Stimulated activated CD4-positive, alpha-beta T cell treated with anti-CD3 and anti-CD28 coated beads, Interleukin-12 subunit alpha, Interleukin-12 subunit beta, amount 100 ng/mL, for 24 hours (primary cell): ENCODE data around the gene RACK1.
"Not testable (repeated sequence)": the region's sequence is repeated elsewhere in the genome, so short reads cannot be mapped to it uniquely, and the experiment has no call there.

Source experiments
- DNase-seq, 2 experiments: peaks; one replicate each; pipeline ENCODE4 v3.0.0-alpha.2; 2020; ENCODE audit warnings: low read depth in 2 of 2

The RACK1 gene

DNA sequence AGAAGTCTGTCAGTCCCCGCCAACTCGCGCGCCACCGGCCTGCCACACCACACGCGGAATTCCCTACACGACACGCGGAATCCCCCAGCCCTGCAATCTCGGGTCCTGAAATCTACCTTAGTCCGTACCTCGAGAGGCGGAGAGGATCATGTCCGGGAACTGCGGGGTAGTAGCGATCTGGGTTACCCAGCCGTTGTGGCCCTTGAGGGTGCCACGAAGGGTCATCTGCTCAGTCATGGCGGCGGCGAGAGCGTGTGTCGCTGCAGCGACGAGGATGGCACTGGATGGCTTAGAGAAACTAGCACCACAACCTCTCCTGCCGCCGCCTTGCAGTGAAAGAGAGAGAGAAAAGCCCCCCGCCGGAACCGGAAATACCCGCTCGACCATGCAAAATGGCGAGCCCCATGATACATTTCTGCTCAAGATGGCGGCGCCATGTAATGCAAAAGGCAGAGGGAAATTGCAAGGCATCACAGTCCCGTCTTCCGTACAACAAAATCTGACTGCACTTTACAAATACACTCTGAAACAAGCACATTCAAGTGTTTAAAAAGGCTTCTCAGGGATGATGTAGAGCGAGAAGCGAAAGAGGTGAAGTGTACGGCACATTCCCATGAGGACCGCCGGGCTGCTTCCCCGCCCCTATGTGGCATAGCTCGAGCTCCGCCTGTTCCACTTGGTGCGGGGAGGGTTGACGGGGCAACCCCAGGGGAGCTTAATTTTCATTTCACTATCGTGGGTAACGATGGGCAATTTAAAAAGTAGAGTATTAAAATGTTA, at the start of gene RACK1:
Gene RACK1, minus strand, starts transcription at position 343 of the 780 bp plus-strand sequence. Its CDS starts 106 bp downstream, at position 237.
- peak; percentile 79 to 83 for DNase-seq

GRCh38 chr5:181287331-181287730, 43.6 kb upstream of the RACK1 start:
- DNase-seq = not testable (repeated sequence)

DNA sequence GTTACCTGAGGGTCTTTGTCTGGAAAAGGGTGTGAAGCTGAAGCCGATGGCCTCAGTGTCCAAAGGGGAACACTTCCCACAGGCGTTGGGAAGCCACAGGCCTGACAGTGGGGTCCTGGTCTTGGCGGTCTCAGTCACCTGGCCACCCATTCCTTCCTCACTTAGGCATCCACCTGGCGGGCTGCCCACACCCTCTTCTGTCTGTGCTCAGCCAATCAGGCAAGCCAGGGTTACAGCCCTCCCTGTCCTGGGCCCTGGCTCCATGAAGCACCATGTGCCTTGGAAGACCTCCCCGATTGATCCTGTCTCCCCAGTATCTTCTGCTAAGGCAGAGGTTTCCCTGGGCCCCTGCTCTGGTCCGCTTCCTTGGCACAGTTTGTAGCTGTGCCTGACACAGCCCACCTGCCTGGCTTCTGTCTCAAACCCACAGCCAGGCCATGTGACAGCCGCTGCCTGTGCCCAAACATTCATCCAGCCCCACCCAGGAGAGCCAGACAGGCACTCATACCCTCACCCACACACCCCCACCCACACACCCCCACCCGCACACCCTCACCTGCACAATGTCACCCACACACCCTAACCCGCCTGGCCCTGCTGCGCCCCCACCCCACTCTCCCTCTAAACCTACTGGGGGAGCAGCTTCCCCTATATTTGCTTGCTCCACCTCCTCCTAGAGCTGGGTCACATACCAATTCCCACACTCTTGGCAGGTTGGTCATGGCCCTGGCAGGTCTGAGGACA, 42.4 kb upstream of the RACK1 start:
- not testable (repeated sequence) for DNase-seq

DNA sequence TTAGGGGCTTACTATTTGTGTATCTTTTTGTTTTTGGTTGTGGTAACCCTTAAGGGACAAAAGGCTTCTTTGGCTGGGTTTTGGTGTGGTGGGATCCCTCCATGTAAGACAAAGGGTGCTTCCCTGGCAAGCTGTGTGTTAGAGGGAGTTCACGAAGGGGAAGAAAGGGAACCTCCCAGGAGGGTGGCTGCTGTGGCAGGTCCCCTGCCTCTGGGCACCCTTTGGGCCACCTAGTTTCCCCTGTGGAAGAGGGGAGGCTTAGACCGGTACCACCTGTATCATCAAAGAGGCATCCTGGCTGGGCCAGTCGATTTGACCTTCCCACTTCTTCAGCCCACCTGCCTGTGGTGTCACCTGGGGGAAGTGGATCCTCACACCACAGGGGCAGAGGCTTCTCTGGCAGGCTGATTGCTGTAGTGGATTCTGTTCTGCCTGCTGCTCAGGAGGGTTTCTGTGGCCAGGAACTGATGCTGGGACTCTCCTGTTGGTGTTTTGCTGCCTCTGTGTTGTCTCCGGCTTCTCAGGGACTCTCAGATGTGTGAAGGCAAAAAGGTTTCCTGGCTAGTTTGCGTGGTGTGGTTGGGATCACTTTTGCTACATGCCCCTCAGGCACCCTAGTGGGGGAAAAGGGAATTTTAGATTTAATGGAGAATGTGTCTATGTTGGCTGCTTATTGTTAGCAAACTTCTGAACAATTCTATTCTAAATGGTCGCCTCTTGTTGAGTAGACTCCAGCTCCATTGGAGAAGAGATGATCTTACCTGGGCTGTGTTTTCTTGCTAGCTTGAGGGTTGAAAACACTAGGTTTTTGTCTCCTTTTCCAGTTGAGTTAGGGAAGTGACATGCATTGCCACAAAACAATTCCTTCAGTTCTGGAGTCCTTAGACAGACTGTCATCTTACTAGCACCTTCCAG, 40.4 kb upstream of the RACK1 start:
- not testable (repeated sequence) for DNase-seq

DNA sequence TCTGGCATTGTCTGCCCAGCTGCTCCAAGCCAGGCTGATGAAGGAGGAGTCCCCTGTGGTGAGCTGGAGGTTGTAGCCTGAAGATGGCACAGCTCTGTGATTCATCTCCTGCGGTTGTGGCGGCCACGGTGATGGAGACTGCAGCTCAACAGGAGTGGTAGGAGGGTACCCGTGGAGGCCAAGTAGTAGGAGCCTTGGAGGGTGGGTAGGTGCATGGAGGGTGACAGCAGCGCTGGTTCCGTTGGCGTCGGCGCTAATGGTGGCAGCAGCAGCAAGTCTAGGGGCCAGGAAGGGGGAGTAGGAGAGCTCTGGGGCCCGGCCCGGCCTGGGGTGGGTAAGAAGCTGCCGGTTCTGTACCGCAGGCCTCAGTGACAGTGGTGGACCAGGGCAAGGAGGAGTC, 39.6 kb upstream of the RACK1 start:
- DNase-seq = no peak

DNA sequence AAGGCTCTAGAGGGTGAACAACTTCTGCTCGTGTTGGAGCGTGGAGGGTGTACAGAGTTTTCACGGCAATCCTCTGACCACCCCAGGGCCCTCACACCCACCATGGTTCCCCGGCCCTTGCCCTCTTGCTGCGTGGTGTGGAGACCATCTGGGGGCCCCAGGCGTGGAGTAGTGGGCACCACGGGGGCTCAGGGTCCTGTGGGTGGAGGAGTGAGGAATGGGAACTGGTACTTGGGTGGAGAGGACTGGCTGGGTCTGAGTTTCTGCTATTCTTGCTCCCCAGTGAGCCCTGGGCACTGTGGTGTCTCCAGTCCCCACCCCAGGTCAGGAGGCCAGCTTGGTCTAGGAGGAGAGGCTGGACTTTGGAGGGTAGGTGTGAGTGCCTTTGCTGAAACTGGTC, 39.2 kb upstream of the RACK1 start:
- no peak for DNase-seq

- not testable (repeated sequence) for DNase-seq
Observed at GRCh38 chr5:181282415-181282814, 38.7 kb upstream of the RACK1 start.

DNA sequence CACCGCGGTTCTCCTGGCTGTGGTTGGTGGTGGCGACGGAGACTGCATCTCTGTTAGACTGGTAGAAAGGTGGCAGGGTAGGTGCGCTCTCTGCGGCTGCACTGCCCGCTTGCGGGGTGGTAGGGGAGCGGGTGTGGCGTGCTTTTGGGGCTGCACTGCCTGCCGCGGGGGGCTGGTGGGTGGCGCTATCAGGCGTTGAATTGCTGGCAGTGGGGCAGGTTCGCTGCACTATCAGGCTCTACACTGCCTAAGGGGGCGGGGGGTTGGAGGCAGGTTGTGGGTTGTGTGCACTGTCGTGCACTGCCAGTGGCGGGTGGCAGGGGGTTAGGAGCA, 38.2 kb upstream of the RACK1 start:
- no peak for DNase-seq

- DNase-seq = no peak
Observed at GRCh38 chr5:181281077-181281983, 37.6 kb upstream of the RACK1 start.

- DNase-seq = no peak
Observed at GRCh38 chr5:181280251-181280762, 36.6 kb upstream of the RACK1 start.

- not testable (repeated sequence) for DNase-seq
Observed at GRCh38 chr5:181273433-181273744, 29.7 kb upstream of the RACK1 start.

DNA sequence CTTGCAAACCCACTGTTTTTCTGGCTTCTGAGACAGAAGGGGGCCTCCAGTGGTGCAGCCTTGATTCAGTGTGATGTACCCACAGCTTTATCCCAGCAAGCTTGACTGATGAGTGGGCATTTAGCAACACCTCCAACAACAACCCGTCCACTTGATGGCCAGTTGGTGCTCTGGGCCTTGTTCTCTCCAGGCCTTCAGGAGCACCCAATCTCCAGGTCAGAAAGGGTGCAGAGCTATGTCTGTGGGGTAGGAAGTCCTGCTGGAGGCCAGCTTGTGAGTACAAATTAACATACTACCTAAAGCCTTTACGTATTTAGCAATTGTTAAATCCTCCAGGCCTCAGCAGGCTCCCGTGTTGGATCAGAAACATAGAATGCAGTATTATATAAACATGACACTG, 27.4 kb upstream of the RACK1 start:
- DNase-seq = no peak

DNA sequence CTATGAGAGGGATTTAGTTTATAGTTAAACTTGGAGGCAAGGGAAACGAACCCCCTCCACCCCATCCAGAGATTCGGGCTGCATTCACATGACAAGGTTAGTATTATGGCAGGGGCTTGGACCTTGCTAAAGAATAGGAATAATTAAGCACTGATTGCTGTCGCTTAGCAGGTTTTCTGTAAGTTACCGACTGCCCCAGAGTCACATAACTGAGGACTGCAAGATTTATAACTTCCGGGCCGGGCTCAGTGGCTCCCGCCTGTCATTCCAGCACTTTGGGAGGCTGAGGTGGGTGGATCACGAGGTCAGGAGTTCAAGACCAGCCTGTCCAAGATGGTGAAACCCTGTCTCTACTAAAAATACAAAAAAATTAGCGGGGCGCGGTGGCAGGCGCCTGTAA, 24.2 kb upstream of the RACK1 start:
- not testable (repeated sequence) for DNase-seq

DNA sequence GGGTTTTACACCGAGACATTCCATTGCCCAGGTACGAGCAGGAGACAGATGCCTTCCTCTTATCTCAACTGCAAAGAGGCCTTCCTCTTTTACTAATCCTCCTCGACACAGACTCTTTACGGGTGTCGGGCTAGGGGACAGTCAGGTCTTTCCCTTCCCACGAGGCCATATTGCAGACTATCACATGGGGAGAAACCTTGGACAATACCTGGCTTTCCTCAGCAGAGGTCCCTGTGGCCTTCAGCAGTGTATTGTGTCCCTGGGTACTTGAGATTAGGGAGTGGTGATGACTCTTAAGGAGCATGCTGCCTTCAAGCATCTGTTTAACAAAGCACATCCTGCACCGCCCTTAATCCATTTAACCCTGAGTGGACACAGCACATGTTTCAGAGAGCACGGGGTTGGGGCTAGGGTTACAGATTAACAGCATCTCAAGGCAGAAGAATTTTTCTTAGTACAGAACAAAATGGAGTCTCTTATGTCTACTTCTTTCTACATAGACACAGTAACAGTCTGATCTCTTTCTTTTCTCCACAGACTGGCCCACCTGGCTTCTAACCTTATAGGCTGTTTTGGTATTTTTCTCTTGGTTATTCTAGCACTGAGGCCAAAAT, 23.7 kb upstream of the RACK1 start:
- not testable (repeated sequence) for DNase-seq

DNA sequence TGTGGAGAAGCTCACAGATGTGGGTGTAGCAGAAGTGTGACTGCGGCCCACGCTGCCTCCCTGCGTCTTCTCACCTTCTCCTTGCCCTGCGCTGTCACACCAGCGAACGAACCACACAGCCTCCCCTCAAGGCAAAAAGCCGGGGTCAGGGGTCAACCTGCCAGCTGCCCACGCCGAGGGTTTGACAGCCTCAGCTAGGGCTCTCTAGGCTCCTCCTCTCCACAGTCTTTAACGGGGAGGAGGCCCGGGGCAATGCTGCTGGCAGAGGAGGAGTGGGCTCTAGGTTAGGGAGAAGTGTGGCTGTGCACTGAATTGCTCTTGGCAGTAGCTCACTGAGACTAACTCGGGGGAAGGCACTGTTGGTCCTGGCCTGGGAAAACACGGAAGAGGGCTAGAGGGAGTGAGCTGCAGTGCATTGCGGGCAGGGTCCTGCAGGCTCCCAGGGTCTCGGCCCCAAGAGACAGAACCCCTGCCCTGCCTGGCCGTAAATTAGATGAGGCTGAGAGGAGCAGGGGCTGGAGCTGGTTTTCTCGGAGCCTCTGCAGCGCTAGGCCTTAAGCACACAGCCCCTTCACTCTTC, 21.5 kb upstream of the RACK1 start:
- no peak for DNase-seq

GRCh38 chr5:181263633-181264032, 19.9 kb upstream of the RACK1 start:
- DNase-seq = no peak

- peak; percentile 56 to 66 for DNase-seq
Observed at GRCh38 chr5:181261320-181262049, 17.8 kb upstream of the RACK1 start.

DNA sequence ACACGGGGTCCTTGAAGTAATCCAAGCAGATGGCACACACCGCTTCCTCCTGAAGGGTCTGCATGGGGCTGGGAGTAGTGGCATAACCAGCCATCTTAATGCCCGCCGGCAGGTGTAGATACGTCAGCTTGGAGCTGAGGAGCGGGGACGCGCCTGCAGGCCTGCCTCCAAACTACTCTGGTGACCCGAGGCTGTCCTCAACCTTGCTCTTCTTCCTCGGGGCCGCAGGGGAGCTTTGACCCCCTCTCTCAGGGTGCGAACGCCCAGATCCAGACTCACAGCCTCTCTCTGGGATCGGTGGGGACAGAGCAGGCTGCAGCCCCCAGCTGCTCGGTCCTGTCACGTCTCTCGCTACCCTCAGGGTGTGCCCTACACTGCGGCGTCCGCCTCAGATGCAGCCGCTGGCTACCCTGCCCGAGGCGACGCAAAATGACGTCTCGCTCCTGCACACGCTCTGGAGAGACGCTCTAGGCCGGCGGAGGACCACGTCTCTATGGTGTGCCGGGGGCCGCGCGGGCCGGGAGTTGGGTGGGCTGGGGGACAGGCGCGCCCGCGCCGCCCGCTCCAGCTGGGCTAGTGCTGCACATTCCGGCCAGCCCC, 17.1 kb upstream of the RACK1 start, which contains the start of gene TRIM52:
Gene TRIM52, minus strand, starts transcription at position 424 of the 600 bp plus-strand sequence. Its CDS starts 330 bp downstream, at position 94.
- peak; percentile 77 to 83 for DNase-seq
